ENCODE data around the gene C1QTNF2. TPM values are rescaled to one million over a fixed set of nuclear protein-coding genes. Genes with fewer than 3 reads are reported as not detected.

C1QTNF2 gene
- total and polyA plus RNA-seq, 2 of the 8 experiments (the other 6 are each of a cell fraction or from before 2014, with no cell fraction given), result 1.0 to 2.0 TPM

GRCh38 chr5:160330212-160330611 lies 40.2 kb downstream of the C1QTNF2 start (continued):
- TF ChIP-seq CHD7 (IDR thresholded peaks at IDR 0.05; ENCODE audit: insufficient replicate concordance, low read length) (no peak), KDM1A (IDR thresholded peaks at IDR 0.05; ENCODE audit: borderline replicate concordance, low read length) (no peak), EZH2 (IDR thresholded peaks at IDR 0.05; ENCODE audit: low read depth, low read length, severe bottlenecking) (no peak), CTCF (IDR thresholded peaks at IDR 0.05; ENCODE audit: control extremely low read depth in 1 of 3, insufficient read depth in 1 of 3, low read depth in 1 of 3, low read length in 3 of 3) (no peak), TAF1 (IDR thresholded peaks at IDR 0.05; ENCODE audit: low read depth, low read length) (no peak), TEAD4 (IDR thresholded peaks at IDR 0.05; ENCODE audit: low read depth, low read length) (no peak), NANOG (IDR thresholded peaks at IDR 0.05; ENCODE audit: insufficient read depth, low read depth, low read length, poor library complexity, severe bottlenecking) (no peak), CREB1 (IDR thresholded peaks at IDR 0.05) (no peak), RAD21 (IDR thresholded peaks at IDR 0.05 in 1 of 2, conservative IDR thresholded peaks at IDR 0.05 in 1 of 2; ENCODE audit: low read depth in 2 of 2, low read length in 2 of 2) (no peak)
